Stimulated activated CD8-positive, alpha-beta memory T cell treated with anti-CD3 and anti-CD28 coated beads, Interleukin-15, amount 100 ng/mL, for 24 hours (primary cell): Measurements from ENCODE around the gene LSM14A.
"Not testable (repeated sequence)": the region's sequence is repeated elsewhere in the genome, so short reads cannot be mapped to it uniquely, and the experiment has no call there.

Source experiments
- DNase-seq: peaks from one replicate; pipeline ENCODE4 v3.0.0-alpha.2; 2020; ENCODE audit warnings: low read depth

LSM14A gene

GRCh38 chr19:34159541-34159940 lies 12.8 kb upstream of the LSM14A start:
- not testable (repeated sequence) for DNase-seq

- DNase-seq: not testable (repeated sequence)
Measured at GRCh38 chr19:34161902-34162301, 10.4 kb upstream of the LSM14A start.

- DNase-seq: no peak
Measured at GRCh38 chr19:34165295-34165738, 7.0 kb upstream of the LSM14A start.

GRCh38 chr19:34169475-34170199 lies 2.7 kb upstream of the LSM14A start:
- not testable (repeated sequence) for DNase-seq

- DNase-seq: peak; percentile 20
Measured at GRCh38 chr19:34171539-34171876, 796 bp upstream of the LSM14A start.

GRCh38 chr19:34172661-34173192 lies 423 bp downstream of the LSM14A start:
- DNase-seq: no peak

GRCh38 chr19:34173193-34173956 lies 1.1 kb downstream of the LSM14A start:
- DNase-seq: no peak

GRCh38 chr19:34175173-34175572 lies 2.9 kb downstream of the LSM14A start:
- DNase-seq: not testable (repeated sequence)

GRCh38 chr19:34176581-34176980 lies 4.3 kb downstream of the LSM14A start:
- DNase-seq: no peak

GRCh38 chr19:34178274-34178610 lies 5.9 kb downstream of the LSM14A start:
- DNase-seq: no peak

GRCh38 chr19:34179066-34179465 lies 6.8 kb downstream of the LSM14A start:
- DNase-seq: no peak

GRCh38 chr19:34180273-34180672 lies 8.0 kb downstream of the LSM14A start:
- no peak for DNase-seq

GRCh38 chr19:34180709-34181108 lies 8.4 kb downstream of the LSM14A start:
- DNase-seq: no peak

GRCh38 chr19:34181111-34181864 lies 9.0 kb downstream of the LSM14A start:
- no peak for DNase-seq

GRCh38 chr19:34182125-34182524 lies 9.8 kb downstream of the LSM14A start:
- no peak for DNase-seq

GRCh38 chr19:34184880-34185491 lies 12.7 kb downstream of the LSM14A start:
- no peak for DNase-seq

- DNase-seq: no peak
Measured at GRCh38 chr19:34186205-34186604, 13.9 kb downstream of the LSM14A start.

GRCh38 chr19:34187011-34187410 lies 14.7 kb downstream of the LSM14A start:
- DNase-seq: no peak

- no peak for DNase-seq
Measured at GRCh38 chr19:34188408-34188807, 16.1 kb downstream of the LSM14A start.

GRCh38 chr19:34189199-34189916 lies 17.1 kb downstream of the LSM14A start:
- no peak for DNase-seq

- DNase-seq: no peak
Measured at GRCh38 chr19:34189917-34190425, 17.7 kb downstream of the LSM14A start.
